Duodenal mucosa (tissue), 2 donors: ENCODE results near the gene DTD1.

Experiments used
- H3K27ac ChIP-seq: one replicate; pipeline ENCODE4 v1.7.0; 2013; ENCODE audit warnings: low read depth, low read length
- H3K27me3 ChIP-seq, 2 donors: one replicate each; pipeline ENCODE4 v1.7.0; 2013; ENCODE audit warnings: low read length in 2 of 2, control low read depth in 1 of 2; ENCODE audit not compliant: insufficient read depth in 2 of 2, control insufficient read depth in 1 of 2
- H3K36me3 ChIP-seq, 2 donors: one replicate each; pipeline ENCODE4 v1.7.0; 2013; ENCODE audit warnings: low read length in 2 of 2, control low read depth in 1 of 2; ENCODE audit not compliant: insufficient read depth in 2 of 2, control insufficient read depth in 1 of 2
- H3K4me1 ChIP-seq, 2 donors: one replicate each; pipeline ENCODE4 v1.7.0; 2013; ENCODE audit warnings: low read length in 2 of 2, control low read depth in 1 of 2; ENCODE audit not compliant: insufficient read depth in 2 of 2, control insufficient read depth in 1 of 2
- H3K4me3 ChIP-seq, 2 donors: one replicate each; pipeline ENCODE4 v1.7.0; 2013; ENCODE audit warnings: low read length in 2 of 2, low read depth in 1 of 2
- H3K9ac ChIP-seq, 2 donors: one replicate each; pipeline ENCODE4 v1.7.0; 2013; ENCODE audit warnings: low read length in 2 of 2, low read depth in 1 of 2
- H3K9me3 ChIP-seq, 2 donors: one replicate each; pipeline ENCODE4 v1.7.0; 2013; ENCODE audit warnings: low read length in 2 of 2, control low read depth in 1 of 2; ENCODE audit not compliant: control insufficient read depth in 1 of 2

Gene DTD1

DNA sequence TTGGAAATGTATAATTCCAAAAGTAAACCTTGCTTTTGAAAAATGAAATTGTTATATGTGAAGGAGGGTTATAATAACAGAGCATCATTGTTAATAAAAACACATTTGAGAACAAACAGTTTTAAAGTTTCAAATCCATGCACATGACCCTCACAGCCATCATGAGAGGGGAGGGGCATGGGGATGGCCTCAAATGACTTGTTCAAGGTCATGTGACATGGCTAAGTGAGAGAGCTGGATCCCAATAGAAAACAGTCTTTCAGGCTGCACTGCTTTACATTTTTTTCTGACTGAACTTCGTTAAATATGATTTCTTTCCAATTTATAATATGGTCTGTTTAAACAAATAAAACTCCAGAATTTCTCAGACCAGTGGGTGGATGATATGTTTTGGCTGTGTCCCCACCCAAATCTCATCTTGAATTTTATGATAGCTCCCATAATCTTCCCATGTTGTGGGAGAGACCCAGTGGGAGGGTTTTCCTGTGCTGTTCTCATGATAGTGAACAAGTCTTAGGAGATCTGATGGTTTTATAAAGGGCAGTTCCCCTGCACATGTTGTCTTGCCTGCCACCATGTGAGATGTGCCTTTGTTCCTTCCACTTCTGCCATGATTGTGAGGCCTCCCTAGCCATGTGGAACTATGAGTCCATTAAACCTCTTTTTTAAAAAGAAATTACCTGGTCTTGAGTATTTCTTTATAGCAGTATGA is 66.0 kb downstream of the DTD1 start:
- Histone ChIP-seq H3K9ac (no peak overlapping the region), H3K27ac (no peak overlapping the region), H3K9me3 (no peaks in the 10 kb centered on the region), H3K4me3 (no peak overlapping the region), H3K27me3 (no peaks in the 10 kb centered on the region), H3K36me3 (no peaks in the 10 kb centered on the region), H3K4me1 (no peaks in the 10 kb centered on the region)

GRCh38 chr20:18654448-18654773 is 66.6 kb downstream of the DTD1 start:
- no peak overlapping the region for H3K9ac ChIP-seq
- no peak overlapping the region for H3K27ac ChIP-seq
- no peaks in the 10 kb centered on the region for H3K9me3 ChIP-seq
- no peaks in the 10 kb centered on the region for H3K4me1 ChIP-seq
- no peaks in the 10 kb centered on the region for H3K27me3 ChIP-seq
- H3K36me3 ChIP-seq: no peaks in the 10 kb centered on the region
- no peak overlapping the region for H3K4me3 ChIP-seq

DNA sequence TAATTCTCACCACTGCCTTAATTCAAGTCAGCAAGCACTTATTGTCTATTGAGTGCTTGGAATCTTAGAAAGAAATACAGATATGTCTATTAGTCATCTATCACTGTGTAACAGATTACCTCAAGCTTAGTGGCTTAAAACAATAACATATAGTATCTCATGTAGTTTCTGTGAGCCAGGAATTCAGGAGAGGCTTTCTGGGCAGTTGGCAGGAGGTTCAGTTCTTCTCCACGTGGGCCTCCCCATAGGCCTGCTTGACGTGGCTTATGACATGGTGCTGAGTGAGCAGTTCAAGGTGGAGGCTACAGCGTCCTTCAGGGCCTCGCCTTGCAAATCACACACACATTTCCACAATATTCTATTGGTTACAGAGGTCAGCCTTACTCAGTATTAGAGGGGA is 69.7 kb downstream of the DTD1 start:
- no peaks in the 10 kb centered on the region for H3K36me3 ChIP-seq
- no peak overlapping the region for H3K9ac ChIP-seq
- no peak overlapping the region for H3K27ac ChIP-seq
- H3K4me1 ChIP-seq: no peaks in the 10 kb centered on the region
- H3K27me3 ChIP-seq: no peaks in the 10 kb centered on the region
- no peak overlapping the region for H3K4me3 ChIP-seq
- H3K9me3 ChIP-seq: no peaks in the 10 kb centered on the region

- H3K4me3 ChIP-seq: no peak overlapping the region
- no peaks in the 10 kb centered on the region for H3K4me1 ChIP-seq
- H3K9me3 ChIP-seq: no peaks in the 10 kb centered on the region
- no peak overlapping the region for H3K27ac ChIP-seq
- no peak overlapping the region for H3K9ac ChIP-seq
- H3K36me3 ChIP-seq: peaks cover 0 to 3% of the 10 kb centered on the region in 2 donors
- H3K27me3 ChIP-seq: no peaks in the 10 kb centered on the region
Measured at GRCh38 chr20:18662279-18663040, 74.6 kb downstream of the DTD1 start.

- Histone ChIP-seq H3K9ac (no peak overlapping the region), H3K4me1 (peaks cover 0 to under 1% of the 10 kb centered on the region in 2 donors), H3K9me3 (no peaks in the 10 kb centered on the region), H3K36me3 (peaks cover 0 to 5% of the 10 kb centered on the region in 2 donors), H3K4me3 (no peak overlapping the region), H3K27me3 (no peaks in the 10 kb centered on the region), H3K27ac (no peak overlapping the region)
Measured at GRCh38 chr20:18663932-18664331, 76.1 kb downstream of the DTD1 start.

GRCh38 chr20:18665135-18665534 is 77.3 kb downstream of the DTD1 start:
- peaks cover 3 to 8% of the 10 kb centered on the region in 2 donors for H3K4me1 ChIP-seq

GRCh38 chr20:18666803-18667415 is 79.1 kb downstream of the DTD1 start:
- H3K4me1 ChIP-seq: peaks cover 3 to 8% of the 10 kb centered on the region in 2 donors
- no peak overlapping the region for H3K4me3 ChIP-seq
- H3K9ac ChIP-seq: no peak overlapping the region
- no peaks in the 10 kb centered on the region for H3K9me3 ChIP-seq
- peaks cover 0 to 5% of the 10 kb centered on the region in 2 donors for H3K36me3 ChIP-seq
- H3K27me3 ChIP-seq: no peaks in the 10 kb centered on the region
- H3K27ac ChIP-seq: no peak overlapping the region

More at GRCh38 chr20:18665135-18665534, 77.3 kb downstream of the DTD1 start:
- Histone ChIP-seq H3K36me3 (peaks cover 0 to 5% of the 10 kb centered on the region in 2 donors), H3K27ac (no peak overlapping the region), H3K27me3 (no peaks in the 10 kb centered on the region), H3K9ac (no peak overlapping the region), H3K4me3 (no peak overlapping the region), H3K9me3 (no peaks in the 10 kb centered on the region)

GRCh38 chr20:18669241-18670019 is 81.6 kb downstream of the DTD1 start:
- H3K4me1 ChIP-seq: peaks cover 3 to 8% of the 10 kb centered on the region in 2 donors
- no peak overlapping the region for H3K27ac ChIP-seq
- H3K4me3 ChIP-seq: no peak overlapping the region
- H3K36me3 ChIP-seq: peaks cover 0 to 5% of the 10 kb centered on the region in 2 donors
- no peaks in the 10 kb centered on the region for H3K9me3 ChIP-seq
- H3K27me3 ChIP-seq: no peaks in the 10 kb centered on the region
- no peak overlapping the region for H3K9ac ChIP-seq

GRCh38 chr20:18671203-18671710 is 83.4 kb downstream of the DTD1 start:
- Histone ChIP-seq H3K36me3 (peaks cover 0 to 5% of the 10 kb centered on the region in 2 donors), H3K9ac (no peak overlapping the region), H3K4me3 (no peak overlapping the region), H3K27ac (no peak overlapping the region), H3K4me1 (peaks cover 3 to 8% of the 10 kb centered on the region in 2 donors), H3K9me3 (no peaks in the 10 kb centered on the region), H3K27me3 (no peaks in the 10 kb centered on the region)
